OCI-LY1 (cell line): Measurements from ENCODE around the gene EPHB2.

Source experiments
- CTCF ChIP-seq: fragments of 200-600 bp; sonication (generic), shearing (Covaris generic); IDR thresholded peaks from 2 replicates; pipeline ENCODE4 v1.5.1; 2017; ENCODE audit warnings: mild to moderate bottlenecking, antibody characterized with exemption, low read length, moderate library complexity, mixed read lengths
- EZH2 ChIP-seq: fragments of 200-600 bp; sonication (generic), shearing (Covaris generic); IDR thresholded peaks from 2 replicates; pipeline ENCODE4 v1.8.0; 2017; ENCODE audit warnings: borderline replicate concordance, mixed run types, mild to moderate bottlenecking, antibody characterized with exemption, low read length, moderate library complexity, mixed read lengths

GRCh38 chr1:22886211-22886610, 175.6 kb downstream of the EPHB2 start:
- no peak for TF ChIP-seq CTCF
- TF ChIP-seq EZH2, result no peak
